AG04450 (cell line): Measurements from ENCODE around the gene TMEM161A. TPM values are rescaled to one million over a fixed set of nuclear protein-coding genes. Genes with fewer than 3 reads are reported as not detected.

Experiments used
- CTCF ChIA-PET: fragments of 300-600, 350-600 bp; formaldehyde crosslinking; extraction: SDS; loops from one replicate; lab custom pipeline; 2022; ENCODE audit warnings: antibody characterized with exemption, inconsistent platforms; lab: Charles Lee
- POLR2A ChIA-PET: fragments of 350-600 bp; formaldehyde crosslinking; extraction: SDS; loops from one replicate; lab custom pipeline; 2021; ENCODE audit warnings: antibody characterized with exemption, inconsistent platforms; lab: Yijun Ruan, JAX
- DNase-seq: peaks from one replicate; pipeline ENCODE4 v3.0.0-alpha.2; 2011; ENCODE audit warnings: low read depth, low spot score
- H3K27ac ChIP-seq: one replicate; pipeline ENCODE4 v1.5.1; 2012; ENCODE audit warnings: low read depth, low read length, control low read depth
- H3K27me3 ChIP-seq: one replicate; pipeline ENCODE4 v1.6.0; 2012; ENCODE audit warnings: low read length; ENCODE audit not compliant: control insufficient read depth, insufficient read depth
- H3K4me3 ChIP-seq: 2 replicates; pipeline ENCODE4 v1.5.1; 2011; ENCODE audit warnings: mild to moderate bottlenecking, low read depth, low read length, control low read depth
- H3K9me3 ChIP-seq: 2 replicates; pipeline ENCODE4 v1.5.1; 2012; ENCODE audit warnings: low read length; ENCODE audit not compliant: control insufficient read depth, insufficient read depth
- polyA plus RNA-seq: library from polyadenylated mRNA; depleted of rRNA; stranded (reverse); fragments of >200 nt; gene quantifications from 2 replicates; pipeline ENCODE4 v1.2.3, GENCODE V29; 2011
- TF ChIP-seq, protein P1 (sequence below): IDR thresholded peaks from 2 replicates; pipeline ENCODE4 v1.5.1; 2011; ENCODE audit warnings: low read depth, low read length, control low read depth, inconsistent platforms

TMEM161A gene
- polyA plus RNA-seq, 1 experiment, result 16.0 TPM

DNA sequence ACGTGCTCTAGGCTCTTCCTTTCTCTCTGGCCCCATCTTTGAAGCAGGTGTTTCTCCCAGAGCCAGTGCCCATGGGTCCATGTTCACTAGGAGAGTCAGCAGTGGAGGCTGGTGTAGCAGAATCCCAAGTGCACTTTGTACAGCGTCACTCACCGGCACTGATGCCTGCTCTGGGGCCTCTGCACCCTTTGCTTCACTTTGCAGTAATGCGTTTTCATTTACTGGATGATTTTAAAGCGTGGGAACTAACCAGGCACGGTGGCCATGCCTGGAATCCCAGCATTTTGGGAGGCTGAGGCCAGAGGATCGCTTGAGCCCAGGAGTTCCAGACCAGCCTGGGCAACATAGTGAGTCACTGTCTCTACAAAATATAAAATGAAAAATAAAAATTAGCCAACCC lies 43.8 kb downstream of the TMEM161A start:
- no peaks in the 10 kb centered on the region for H3K9me3 ChIP-seq
- H3K4me3 ChIP-seq, result no peak overlapping the region
- ChIA-PET POLR2A (no interaction called here), CTCF (interaction anchor here (0.8 to 0.9 kb wide), 2 partner anchors 17 to 23 kb away, joined by 3 read pairs; no protein-coding TSS in a partner anchor)
- TF ChIP-seq, protein P1, sequence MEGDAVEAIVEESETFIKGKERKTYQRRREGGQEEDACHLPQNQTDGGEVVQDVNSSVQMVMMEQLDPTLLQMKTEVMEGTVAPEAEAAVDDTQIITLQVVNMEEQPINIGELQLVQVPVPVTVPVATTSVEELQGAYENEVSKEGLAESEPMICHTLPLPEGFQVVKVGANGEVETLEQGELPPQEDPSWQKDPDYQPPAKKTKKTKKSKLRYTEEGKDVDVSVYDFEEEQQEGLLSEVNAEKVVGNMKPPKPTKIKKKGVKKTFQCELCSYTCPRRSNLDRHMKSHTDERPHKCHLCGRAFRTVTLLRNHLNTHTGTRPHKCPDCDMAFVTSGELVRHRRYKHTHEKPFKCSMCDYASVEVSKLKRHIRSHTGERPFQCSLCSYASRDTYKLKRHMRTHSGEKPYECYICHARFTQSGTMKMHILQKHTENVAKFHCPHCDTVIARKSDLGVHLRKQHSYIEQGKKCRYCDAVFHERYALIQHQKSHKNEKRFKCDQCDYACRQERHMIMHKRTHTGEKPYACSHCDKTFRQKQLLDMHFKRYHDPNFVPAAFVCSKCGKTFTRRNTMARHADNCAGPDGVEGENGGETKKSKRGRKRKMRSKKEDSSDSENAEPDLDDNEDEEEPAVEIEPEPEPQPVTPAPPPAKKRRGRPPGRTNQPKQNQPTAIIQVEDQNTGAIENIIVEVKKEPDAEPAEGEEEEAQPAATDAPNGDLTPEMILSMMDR, result no peak
- no peak overlapping the region for H3K27ac ChIP-seq
- no peak for DNase-seq
- H3K27me3 ChIP-seq, result no peaks in the 10 kb centered on the region

DNA sequence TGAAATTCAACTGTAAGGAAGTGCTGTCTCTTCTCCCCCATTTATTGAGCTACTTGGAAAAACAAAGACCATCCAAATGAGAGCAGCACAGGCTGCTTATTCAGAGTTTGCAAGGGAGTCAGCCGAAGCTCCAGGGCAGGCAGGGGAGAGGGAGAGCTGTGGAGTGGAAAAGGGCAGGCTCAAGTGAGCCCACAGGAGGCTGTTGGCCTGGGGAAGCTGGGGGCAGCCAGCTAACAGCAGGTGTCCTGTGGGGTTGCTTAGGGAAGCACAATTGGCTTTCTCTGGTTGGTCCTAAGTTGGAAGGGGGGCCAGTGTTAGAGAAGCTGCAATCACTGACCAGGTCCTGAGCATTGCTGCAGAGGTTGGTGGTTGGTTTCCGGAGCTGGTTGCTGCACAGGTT lies 50.6 kb downstream of the TMEM161A start:
- H3K27ac ChIP-seq, result no peak overlapping the region
- TF ChIP-seq, protein P1, result no peak
- POLR2A ChIA-PET, result no interaction called here
- no peak for DNase-seq
- H3K9me3 ChIP-seq, result no peaks in the 10 kb centered on the region
- CTCF ChIA-PET, result no interaction called here
- H3K27me3 ChIP-seq, result no peaks in the 10 kb centered on the region
- H3K4me3 ChIP-seq, result no peak overlapping the region

DNA sequence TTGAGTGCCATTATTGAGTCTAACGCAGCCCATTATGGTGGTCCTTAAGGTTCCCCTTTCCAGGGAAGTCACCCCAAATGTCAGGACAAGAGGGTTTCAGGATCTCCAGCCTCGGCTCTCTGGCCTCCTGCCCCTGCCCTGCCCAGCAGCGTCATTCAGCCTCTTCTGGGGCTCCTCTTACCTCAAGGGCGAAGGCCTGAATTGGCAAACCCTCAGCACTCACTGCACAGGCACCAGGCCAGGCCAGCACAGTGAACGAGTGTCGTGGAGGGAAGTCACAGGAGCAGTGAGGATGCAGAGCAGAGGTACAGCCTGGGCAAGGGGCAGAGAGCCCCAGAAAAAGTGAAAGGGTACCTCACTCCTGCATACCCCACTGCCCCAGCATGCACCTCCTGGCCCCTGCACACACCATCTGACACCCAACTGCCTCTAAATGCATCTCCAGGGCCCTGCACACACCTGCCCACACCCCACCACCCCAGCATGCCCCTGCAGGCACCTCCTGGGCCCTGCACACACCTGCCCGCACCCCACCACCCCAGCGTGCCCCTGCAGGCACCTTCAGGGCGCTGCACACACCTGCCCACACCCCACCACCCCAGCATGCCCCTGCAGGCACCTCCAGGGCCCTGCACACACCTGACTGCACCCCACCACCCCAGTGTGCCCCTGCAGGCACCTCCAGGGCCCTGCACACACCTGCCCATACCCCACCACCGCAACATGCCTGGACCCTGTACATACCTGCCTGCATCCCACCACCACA lies 54.7 kb downstream of the TMEM161A start:
- no peak overlapping the region for H3K4me3 ChIP-seq
- no peaks in the 10 kb centered on the region for H3K27me3 ChIP-seq
- TF ChIP-seq, protein P1, result no peak
- DNase-seq, result no peak
- no peak overlapping the region for H3K27ac ChIP-seq
- CTCF ChIA-PET, result no interaction called here
- H3K9me3 ChIP-seq, result no peaks in the 10 kb centered on the region
- POLR2A ChIA-PET, result no interaction called here

DNA sequence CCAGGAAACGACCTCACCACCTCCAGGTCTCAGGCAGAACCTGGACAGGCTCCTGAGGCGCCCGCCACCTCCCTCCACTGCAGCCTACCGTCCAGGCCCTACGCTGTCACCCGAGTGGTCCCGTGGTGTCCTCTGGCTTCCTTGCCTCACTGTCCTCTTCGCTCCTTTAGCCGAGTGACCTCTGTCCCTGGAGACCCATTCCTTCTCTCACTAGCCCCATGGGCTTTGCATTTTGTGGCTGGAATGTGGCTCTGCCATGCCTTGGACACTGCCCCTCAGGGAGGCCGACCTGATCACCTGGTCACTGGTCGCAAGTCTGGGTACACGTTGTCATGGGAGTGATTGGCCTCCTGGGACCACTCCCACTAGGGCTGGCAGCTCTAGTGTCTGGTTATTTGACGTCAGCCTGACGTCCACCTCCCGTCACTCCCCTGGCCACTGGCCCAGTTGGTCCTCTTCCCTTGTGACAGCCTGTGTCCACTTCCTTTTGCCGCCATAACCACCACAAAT lies 56.6 kb downstream of the TMEM161A start:
- no peak overlapping the region for H3K27ac ChIP-seq
- H3K27me3 ChIP-seq, result no peaks in the 10 kb centered on the region
- H3K9me3 ChIP-seq, result no peaks in the 10 kb centered on the region
- TF ChIP-seq, protein P1, result no peak
- ChIA-PET POLR2A (no interaction called here), CTCF (no interaction called here)
- H3K4me3 ChIP-seq, result no peak overlapping the region
- DNase-seq, result no peak

DNA sequence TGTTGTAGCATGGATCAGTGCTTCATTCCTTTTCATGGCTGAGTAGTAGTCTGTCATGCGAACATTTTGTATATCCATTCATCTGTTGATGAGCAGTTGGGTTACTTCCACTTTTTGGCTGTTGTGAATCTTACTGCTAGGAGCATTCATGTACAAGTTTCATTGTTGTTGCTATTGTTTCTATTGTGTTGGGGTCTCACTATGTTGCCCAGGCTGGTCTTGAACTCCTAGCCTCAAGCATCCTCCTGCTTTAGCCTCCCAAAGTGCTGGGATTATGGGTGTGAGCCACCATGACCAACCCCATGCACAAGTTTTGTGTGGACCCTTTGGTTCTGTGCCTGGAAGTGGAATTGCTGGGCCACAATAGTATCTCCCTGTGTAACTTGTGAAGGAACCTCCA lies 58.7 kb downstream of the TMEM161A start:
- CTCF ChIA-PET, result no interaction called here
- DNase-seq, result no peak
- H3K27ac ChIP-seq, result no peak overlapping the region
- H3K4me3 ChIP-seq, result no peak overlapping the region
- POLR2A ChIA-PET, result no interaction called here
- TF ChIP-seq, protein P1, result no peak
- no peaks in the 10 kb centered on the region for H3K9me3 ChIP-seq
- H3K27me3 ChIP-seq, result no peaks in the 10 kb centered on the region
